Measurements from ENCODE around the gene CTR9. TPM values are rescaled to one million over a fixed set of nuclear protein-coding genes. Genes with fewer than 3 reads are reported as not detected.

Gene CTR9
- total and polyA plus RNA-seq, 2 of the 13 experiments (the other 11 are each of a cell fraction or from before 2014, with no cell fraction given): 6.6 to 22.1 TPM

DNA sequence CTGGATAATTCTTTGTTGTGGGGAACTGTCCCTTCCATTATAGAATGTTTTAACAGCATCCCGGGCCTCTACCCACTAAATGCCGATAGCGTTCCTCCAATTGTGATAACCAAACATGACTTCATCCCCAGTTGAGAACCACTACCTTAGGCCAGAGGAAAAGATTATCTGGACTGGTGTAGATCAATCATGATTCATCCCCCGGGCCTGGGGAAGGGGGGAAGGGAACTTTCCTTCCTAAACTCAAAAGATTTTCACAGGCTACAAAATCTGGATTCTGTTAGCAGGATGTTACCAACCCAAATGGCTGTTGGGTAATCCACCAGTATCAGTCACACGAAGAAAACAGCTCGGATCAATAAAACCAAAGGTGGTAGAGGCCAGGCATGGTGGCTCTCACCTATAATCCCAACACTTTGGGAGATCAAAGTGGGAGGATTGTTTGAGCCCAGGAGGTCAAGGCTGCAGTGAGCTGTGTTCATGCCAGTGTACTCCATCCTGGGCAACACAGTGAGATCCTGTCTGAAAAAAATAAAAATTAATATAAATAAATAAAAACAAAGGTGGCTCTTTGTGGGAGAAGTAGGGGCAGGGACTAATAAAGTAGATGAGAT, 10.1 kb downstream of the CTR9 start (continued):
- TF ChIP-seq, protein P1, sequence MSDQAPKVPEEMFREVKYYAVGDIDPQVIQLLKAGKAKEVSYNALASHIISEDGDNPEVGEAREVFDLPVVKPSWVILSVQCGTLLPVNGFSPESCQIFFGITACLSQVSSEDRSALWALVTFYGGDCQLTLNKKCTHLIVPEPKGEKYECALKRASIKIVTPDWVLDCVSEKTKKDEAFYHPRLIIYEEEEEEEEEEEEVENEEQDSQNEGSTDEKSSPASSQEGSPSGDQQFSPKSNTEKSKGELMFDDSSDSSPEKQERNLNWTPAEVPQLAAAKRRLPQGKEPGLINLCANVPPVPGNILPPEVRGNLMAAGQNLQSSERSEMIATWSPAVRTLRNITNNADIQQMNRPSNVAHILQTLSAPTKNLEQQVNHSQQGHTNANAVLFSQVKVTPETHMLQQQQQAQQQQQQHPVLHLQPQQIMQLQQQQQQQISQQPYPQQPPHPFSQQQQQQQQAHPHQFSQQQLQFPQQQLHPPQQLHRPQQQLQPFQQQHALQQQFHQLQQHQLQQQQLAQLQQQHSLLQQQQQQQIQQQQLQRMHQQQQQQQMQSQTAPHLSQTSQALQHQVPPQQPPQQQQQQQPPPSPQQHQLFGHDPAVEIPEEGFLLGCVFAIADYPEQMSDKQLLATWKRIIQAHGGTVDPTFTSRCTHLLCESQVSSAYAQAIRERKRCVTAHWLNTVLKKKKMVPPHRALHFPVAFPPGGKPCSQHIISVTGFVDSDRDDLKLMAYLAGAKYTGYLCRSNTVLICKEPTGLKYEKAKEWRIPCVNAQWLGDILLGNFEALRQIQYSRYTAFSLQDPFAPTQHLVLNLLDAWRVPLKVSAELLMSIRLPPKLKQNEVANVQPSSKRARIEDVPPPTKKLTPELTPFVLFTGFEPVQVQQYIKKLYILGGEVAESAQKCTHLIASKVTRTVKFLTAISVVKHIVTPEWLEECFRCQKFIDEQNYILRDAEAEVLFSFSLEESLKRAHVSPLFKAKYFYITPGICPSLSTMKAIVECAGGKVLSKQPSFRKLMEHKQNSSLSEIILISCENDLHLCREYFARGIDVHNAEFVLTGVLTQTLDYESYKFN (CRISPR knock-in tag; conservative IDR thresholded peaks at IDR 0.05): peak; percentile 77
- TF ChIP-seq GTF3A (CRISPR knock-in tag; conservative IDR thresholded peaks at IDR 0.05) (no peak), WIZ (CRISPR knock-in tag; IDR thresholded peaks at IDR 0.05) (no peak), ZBTB20 (CRISPR knock-in tag; IDR thresholded peaks at IDR 0.05; ENCODE audit: borderline replicate concordance, low read depth) (no peak), GZF1 (CRISPR knock-in tag; IDR thresholded peaks at IDR 0.05) (no peak), RFXANK (CRISPR knock-in tag; IDR thresholded peaks at IDR 0.05) (no peak), NONO (IDR thresholded peaks at IDR 0.05) (no peak), NONO (CRISPR knock-in tag; conservative IDR thresholded peaks at IDR 0.05) (no peak), ZNF441 (CRISPR knock-in tag; IDR thresholded peaks at IDR 0.05; ENCODE audit: borderline replicate concordance) (no peak), ZNF616 (CRISPR knock-in tag; IDR thresholded peaks at IDR 0.05; ENCODE audit: low read depth) (no peak), ZNF460 (CRISPR knock-in tag; IDR thresholded peaks at IDR 0.05; ENCODE audit: borderline replicate concordance) (no peak), ZNF143 (CRISPR knock-in tag; IDR thresholded peaks at IDR 0.05) (no peak), ZSCAN20 (CRISPR knock-in tag; IDR thresholded peaks at IDR 0.05; ENCODE audit: borderline replicate concordance) (no peak), MAFG (CRISPR knock-in tag; IDR thresholded peaks at IDR 0.05) (no peak), ZFP1 (CRISPR knock-in tag; IDR thresholded peaks at IDR 0.05) (no peak), DR1 (CRISPR knock-in tag; IDR thresholded peaks at IDR 0.05) (no peak), ZNF121 (CRISPR knock-in tag; IDR thresholded peaks at IDR 0.05) (peak; percentile 98), ZBTB21 (CRISPR knock-in tag; IDR thresholded peaks at IDR 0.05) (no peak), ZNF10 (CRISPR knock-in tag; IDR thresholded peaks at IDR 0.05; ENCODE audit: borderline replicate concordance, low read depth) (no peak), ZNF607 (CRISPR knock-in tag; IDR thresholded peaks at IDR 0.05; ENCODE audit: borderline replicate concordance) (no peak), FOXJ3 (CRISPR knock-in tag; IDR thresholded peaks at IDR 0.05; ENCODE audit: borderline replicate concordance) (no peak), SRSF1 (optimal IDR thresholded peaks at IDR 0.05; ENCODE audit: low read depth, low read length) (no peak), ARHGAP35 (CRISPR knock-in tag; IDR thresholded peaks at IDR 0.05; ENCODE audit: borderline replicate concordance) (no peak), SAP130 (CRISPR knock-in tag; IDR thresholded peaks at IDR 0.05; ENCODE audit: low read depth) (no peak), ZNF615 (CRISPR knock-in tag; IDR thresholded peaks at IDR 0.05; ENCODE audit: borderline replicate concordance) (no peak)
- TF ChIP-seq, protein P2, sequence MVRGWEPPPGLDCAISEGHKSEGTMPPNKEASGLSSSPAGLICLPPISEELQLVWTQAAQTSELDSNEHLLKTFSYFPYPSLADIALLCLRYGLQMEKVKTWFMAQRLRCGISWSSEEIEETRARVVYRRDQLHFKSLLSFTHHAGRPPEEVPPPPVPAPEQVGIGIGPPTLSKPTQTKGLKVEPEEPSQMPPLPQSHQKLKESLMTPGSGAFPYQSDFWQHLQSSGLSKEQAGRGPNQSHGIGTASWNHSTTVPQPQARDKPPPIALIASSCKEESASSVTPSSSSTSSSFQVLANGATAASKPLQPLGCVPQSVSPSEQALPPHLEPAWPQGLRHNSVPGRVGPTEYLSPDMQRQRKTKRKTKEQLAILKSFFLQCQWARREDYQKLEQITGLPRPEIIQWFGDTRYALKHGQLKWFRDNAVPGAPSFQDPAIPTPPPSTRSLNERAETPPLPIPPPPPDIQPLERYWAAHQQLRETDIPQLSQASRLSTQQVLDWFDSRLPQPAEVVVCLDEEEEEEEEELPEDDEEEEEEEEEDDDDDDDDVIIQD (CRISPR knock-in tag; IDR thresholded peaks at IDR 0.05; ENCODE audit: low read depth): no peak; the same call in 1 of the 2 replicates
- TF ChIP-seq, protein P3, sequence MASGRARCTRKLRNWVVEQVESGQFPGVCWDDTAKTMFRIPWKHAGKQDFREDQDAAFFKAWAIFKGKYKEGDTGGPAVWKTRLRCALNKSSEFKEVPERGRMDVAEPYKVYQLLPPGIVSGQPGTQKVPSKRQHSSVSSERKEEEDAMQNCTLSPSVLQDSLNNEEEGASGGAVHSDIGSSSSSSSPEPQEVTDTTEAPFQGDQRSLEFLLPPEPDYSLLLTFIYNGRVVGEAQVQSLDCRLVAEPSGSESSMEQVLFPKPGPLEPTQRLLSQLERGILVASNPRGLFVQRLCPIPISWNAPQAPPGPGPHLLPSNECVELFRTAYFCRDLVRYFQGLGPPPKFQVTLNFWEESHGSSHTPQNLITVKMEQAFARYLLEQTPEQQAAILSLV (CRISPR knock-in tag; IDR thresholded peaks at IDR 0.05; ENCODE audit: borderline replicate concordance): no peak

All from HepG2 (cell line).